Omental fat pad (tissue), 4 donors: Measurements from ENCODE around the gene MSLN. TPM values are rescaled to one million over a fixed set of nuclear protein-coding genes. Genes with fewer than 3 reads are reported as not detected.

Source experiments
- ATAC-seq: fragments of 150-250 bp; one replicate; pipeline ENCODE4 v1.9.1; 2016; ENCODE audit warnings: mild to moderate bottlenecking, moderate library complexity; ENCODE audit not compliant: low FRiP score
- DNase-seq: peaks from one replicate; pipeline ENCODE4 v3.0.0-alpha.2; 2019; ENCODE audit warnings: low spot score
- total RNA-seq, 4 donors: library from RNA; depleted of rRNA; stranded (reverse); fragments of >200 nt; gene quantifications; one replicate each; pipeline ENCODE4 v1.1.0, GENCODE V29; 2016
- TF ChIP-seq, protein P1 (sequence below), 3 donors: fragments of 450-650 bp; IDR thresholded peaks; one replicate each; pipeline ENCODE4 v1.5.1; 2016 to 2017; ENCODE audit warnings: antibody characterized with exemption in 3 of 3, mild to moderate bottlenecking in 3 of 3, moderate library complexity in 2 of 3

MSLN gene
- total RNA-seq, 4 donors from 2014 or later = 1.1 to 355 (median 129) TPM

DNA sequence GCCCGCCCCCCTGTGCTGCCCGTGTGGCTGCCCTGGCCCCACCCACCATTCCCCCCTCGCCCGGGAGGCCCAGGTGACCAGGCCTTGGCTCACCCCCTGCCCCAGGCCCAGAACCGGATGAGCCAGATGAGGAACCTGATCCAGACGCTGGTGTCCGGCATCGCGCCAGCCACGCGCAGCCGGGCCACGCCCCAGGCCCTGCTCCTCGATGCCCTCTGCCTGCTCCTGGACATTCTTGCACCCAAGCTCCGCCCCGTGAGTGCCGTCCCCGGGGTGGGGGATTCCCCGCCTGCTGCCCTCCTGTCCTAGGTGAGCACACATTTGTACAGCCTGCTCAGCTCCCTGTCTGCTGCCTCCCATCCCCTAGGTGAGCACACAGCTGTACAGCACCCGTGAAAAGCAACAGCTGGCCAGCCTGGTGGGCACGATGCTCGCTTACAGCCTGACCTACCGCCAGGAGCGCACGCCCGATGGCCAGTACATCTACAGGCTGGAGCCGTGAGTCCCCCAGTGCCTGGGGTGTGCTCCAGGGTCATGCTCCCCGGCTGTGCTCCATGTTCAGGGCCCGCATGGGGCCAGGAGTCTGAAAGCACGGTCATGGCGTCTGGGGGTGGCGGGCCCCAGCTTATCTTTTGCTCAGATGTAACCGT lies 35.2 kb downstream of the MSLN start:
- TF ChIP-seq, protein P1, sequence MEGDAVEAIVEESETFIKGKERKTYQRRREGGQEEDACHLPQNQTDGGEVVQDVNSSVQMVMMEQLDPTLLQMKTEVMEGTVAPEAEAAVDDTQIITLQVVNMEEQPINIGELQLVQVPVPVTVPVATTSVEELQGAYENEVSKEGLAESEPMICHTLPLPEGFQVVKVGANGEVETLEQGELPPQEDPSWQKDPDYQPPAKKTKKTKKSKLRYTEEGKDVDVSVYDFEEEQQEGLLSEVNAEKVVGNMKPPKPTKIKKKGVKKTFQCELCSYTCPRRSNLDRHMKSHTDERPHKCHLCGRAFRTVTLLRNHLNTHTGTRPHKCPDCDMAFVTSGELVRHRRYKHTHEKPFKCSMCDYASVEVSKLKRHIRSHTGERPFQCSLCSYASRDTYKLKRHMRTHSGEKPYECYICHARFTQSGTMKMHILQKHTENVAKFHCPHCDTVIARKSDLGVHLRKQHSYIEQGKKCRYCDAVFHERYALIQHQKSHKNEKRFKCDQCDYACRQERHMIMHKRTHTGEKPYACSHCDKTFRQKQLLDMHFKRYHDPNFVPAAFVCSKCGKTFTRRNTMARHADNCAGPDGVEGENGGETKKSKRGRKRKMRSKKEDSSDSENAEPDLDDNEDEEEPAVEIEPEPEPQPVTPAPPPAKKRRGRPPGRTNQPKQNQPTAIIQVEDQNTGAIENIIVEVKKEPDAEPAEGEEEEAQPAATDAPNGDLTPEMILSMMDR (IDR thresholded peaks at IDR 0.05) = no peak
- DNase-seq (no peak), ATAC-seq (no peak)

DNA sequence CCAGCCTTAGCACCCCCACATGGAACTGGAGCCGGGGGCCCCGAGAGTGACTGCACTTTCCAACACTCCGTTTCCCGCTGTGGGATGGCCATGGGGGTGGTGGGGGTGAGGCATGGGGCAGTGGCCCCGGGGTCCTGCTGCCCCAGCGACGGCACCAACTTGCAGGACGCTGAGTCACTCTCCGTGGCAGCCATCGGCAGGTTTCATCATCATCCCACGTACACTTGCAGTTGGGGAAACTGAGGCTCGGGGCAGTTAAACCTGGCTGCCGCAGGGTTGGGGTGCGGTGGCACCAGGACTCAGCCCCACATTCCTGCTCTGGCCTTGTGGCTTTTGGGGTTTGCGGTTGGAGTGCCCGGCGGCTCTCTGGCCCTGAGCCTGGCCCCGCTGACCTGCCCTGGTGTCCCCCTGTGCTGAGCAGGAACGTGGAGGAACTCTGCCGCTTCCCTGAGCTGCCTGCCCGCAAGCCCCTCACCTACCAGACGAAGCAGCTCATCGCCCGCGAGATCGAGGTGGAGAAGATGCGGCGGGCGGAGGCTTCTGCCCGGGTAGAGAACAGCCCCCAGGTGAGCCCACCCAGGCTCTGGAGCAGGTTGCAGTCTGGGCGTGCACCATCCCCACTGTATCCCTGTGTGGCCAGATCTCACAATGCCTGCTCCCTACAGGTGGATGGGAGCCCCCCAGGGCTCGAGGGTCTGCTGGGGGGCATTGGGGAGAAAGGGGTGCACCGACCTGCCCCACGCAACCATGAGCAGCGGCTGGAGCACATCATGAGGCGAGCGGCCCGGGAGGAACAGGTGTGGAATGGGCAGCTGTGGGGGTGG lies 36.0 kb downstream of the MSLN start:
- ATAC-seq (no peak), DNase-seq (no peak)
- TF ChIP-seq, protein P1 (IDR thresholded peaks at IDR 0.05) = no peak

DNA sequence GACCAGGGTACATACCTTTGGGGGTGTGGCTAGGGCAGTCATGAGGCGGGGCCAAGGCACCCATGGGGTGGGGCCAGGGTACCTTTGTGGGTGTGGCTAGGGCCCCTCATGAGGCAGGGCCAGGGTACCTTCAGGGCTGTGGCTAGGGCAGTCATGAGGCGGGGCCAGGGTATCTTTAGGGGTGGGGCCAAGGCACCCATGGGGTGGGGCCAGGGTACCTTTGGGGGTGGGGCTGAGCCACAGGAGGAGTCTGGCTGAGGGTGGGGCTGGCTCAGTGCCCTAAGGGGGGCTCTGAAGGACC lies 36.5 kb downstream of the MSLN start:
- DNase-seq (no peak), ATAC-seq (no peak)
- TF ChIP-seq, protein P1 (IDR thresholded peaks at IDR 0.05) = no peak

DNA sequence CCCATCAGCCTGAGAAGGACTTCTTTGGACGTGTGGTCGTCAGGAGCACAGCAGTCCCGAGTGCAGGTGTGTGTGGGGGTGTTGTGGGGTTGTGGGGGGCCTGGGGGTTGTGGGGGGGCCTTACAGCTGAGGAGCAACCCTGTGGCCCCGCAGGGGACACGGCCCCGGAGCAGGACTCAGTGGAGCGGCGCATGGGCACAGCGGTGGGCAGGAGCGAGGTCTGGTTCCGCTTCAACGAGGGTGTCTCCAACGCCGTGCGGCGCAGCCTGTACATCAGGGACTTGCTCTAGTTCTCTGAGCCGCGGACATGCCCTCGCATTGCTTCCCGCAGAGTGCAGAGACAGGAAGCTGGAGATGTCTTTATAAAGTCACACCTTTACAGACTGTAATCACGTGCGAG lies 37.2 kb downstream of the MSLN start:
- DNase-seq (no peak), ATAC-seq (no peak)
- TF ChIP-seq, protein P1 (IDR thresholded peaks at IDR 0.05) = no peak

DNA sequence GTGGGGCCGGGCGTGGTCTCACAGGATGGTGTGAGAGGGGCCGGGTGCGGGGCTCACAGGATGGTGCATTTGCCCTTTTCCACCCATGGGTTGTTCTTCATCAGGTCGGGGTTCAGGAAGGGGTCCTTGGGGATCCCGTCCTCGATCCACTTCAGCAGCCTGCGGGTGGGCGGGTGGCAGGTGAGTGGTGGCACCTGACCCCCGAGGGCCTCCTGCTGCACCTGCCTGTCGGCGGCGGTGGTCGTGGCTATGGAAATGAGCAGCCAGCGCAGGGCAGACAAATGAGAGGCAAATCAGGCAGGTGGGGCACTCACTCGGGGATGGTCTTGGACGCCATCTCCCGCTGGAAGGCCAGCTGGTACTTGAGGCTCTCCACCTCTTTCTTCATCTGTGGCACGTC lies 38.1 kb downstream of the MSLN start:
- DNase-seq (no peak), ATAC-seq (no peak)
- TF ChIP-seq, protein P1 (IDR thresholded peaks at IDR 0.05) = no peak

DNA sequence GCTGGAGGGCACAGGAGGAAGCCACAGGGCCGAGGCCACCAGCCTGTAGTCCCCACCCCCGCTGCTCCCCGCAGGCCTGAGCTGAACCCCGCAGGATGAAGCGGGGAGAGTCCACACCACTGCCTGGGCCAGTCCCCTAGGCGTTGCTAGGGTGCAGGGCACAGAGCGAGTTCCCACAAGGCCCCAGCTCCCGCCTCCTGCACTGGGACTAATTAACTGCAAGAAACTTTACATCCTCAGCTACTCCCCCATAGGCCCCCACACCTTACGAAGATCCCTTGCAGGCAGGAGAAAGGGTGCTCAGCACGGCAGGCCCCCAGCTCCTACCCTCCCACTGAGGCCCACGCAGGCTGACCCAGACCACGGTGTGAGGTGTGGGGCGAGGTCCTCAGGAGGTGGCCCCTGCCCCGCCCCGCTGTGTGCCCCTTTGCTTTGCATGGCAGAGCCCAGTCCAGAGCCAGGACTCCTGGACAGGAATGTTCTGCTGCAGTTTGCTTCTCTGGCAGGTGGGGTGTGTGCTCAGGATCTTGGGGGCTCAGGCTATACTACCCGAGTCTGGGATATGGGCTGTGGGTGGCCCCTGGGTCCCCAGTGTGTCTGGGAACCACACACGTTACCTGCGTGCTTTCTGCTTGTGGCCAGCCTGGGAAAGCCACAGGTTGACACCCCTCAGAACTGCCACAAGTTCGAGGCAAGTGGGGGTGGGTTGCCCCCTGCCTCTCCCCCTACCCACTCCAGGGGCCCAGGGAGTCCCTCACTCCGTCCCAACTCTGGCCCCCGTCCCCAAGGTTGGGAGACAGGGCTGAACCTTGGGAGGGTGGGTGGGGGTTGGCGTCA lies 38.8 kb downstream of the MSLN start:
- TF ChIP-seq, protein P1 (IDR thresholded peaks at IDR 0.05) = no peak
- ATAC-seq = no peak
- no peak for DNase-seq
